GM12891 (cell line): Measurements from ENCODE around the gene ERRFI1.

Experiments used
- DNase-seq: peaks from one replicate; pipeline ENCODE4 v3.0.0; 2011; ENCODE audit warnings: low spot score; ENCODE audit not compliant: insufficient read length
- FAIRE-seq: peaks from 2 replicates; lab custom pipeline; 2011; peaks lifted over from hg19 to GRCh38; lab: Jason Lieb, UNC
- PAX5 ChIP-seq: IDR thresholded peaks from 2 replicates; pipeline ENCODE4 v1.6.1; 2011; ENCODE audit warnings: low read length, moderate library complexity, mild to moderate bottlenecking; ENCODE audit not compliant: insufficient read depth, severe bottlenecking
- POLR2A ChIP-seq: IDR thresholded peaks from 2 replicates; pipeline ENCODE4 v1.6.1; 2011; ENCODE audit warnings: low read depth, low read length, control low read depth
- POLR2AphosphoS5 ChIP-seq: IDR thresholded peaks from 2 replicates; pipeline ENCODE4 v1.6.1; 2011; ENCODE audit warnings: low read depth, low read length, control low read depth
- POU2F2 ChIP-seq: IDR thresholded peaks from 2 replicates; pipeline ENCODE4 v1.6.1; 2011; ENCODE audit warnings: low read depth, mild to moderate bottlenecking, control low read depth, low read length, moderate library complexity
- SPI1 ChIP-seq: IDR thresholded peaks from 2 replicates; pipeline ENCODE4 v1.6.1; 2011; ENCODE audit warnings: low read depth, low read length, control low read depth
- TAF1 ChIP-seq: IDR thresholded peaks from 2 replicates; pipeline ENCODE4 v1.6.1; 2011; ENCODE audit warnings: low read depth, low read length, control low read depth

The ERRFI1 gene

GRCh38 chr1:8047112-8047511, 21.0 kb upstream of the ERRFI1 start:
- TF ChIP-seq POLR2A: no peak
- no peak for TF ChIP-seq SPI1
- no peak for TF ChIP-seq POLR2AphosphoS5
- TF ChIP-seq POU2F2: no peak
- TF ChIP-seq TAF1: no peak
- TF ChIP-seq PAX5: no peak
- no peak for FAIRE-seq

DNA sequence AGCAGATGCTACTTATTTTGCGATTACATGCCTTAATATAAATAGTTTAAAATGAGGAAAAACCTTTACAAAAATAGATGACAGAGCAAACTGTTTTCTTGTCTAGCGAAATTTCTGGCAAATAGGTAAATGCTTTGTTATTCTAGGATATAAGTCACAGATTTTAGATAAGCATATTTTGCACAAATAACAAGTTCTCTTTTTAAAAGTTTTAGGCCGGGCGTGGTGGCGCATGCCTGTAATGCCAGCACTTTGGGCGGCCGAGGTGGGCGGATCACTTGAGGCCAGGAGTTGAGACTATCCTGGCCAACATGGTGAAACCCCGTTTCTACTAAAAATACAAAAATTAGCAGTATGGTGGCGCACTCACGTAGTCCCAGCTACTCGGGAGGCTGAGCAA, 20.3 kb upstream of the ERRFI1 start:
- TF ChIP-seq PAX5: no peak
- DNase-seq (no peak), FAIRE-seq (no peak)

More at GRCh38 chr1:8047112-8047511, 21.0 kb upstream of the ERRFI1 start:
- no peak for DNase-seq

DNA sequence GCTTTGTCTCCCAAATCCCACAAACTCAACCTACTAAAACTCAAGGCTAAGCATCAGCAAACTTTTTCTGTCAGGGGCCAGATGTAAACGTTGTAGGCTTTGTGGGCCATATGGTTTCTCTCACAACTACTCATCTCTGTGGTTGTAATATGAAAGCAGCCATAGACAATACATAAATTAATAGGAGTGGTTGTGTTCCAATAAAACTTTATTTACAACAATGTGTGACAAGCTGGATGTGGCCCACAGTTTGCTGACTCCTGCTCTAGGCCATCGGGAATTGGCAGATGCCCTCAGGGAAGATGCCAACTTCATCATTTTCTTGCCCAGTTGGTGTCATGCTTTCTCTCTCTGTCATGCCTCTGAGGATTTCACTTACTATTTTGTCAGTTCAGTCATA, 17.5 kb upstream of the ERRFI1 start:
- FAIRE-seq (no peak), DNase-seq (no peak)
- TF ChIP-seq PAX5 (no peak), POU2F2 (no peak), SPI1 (no peak), TAF1 (no peak), POLR2A (no peak), POLR2AphosphoS5 (no peak)

DNA sequence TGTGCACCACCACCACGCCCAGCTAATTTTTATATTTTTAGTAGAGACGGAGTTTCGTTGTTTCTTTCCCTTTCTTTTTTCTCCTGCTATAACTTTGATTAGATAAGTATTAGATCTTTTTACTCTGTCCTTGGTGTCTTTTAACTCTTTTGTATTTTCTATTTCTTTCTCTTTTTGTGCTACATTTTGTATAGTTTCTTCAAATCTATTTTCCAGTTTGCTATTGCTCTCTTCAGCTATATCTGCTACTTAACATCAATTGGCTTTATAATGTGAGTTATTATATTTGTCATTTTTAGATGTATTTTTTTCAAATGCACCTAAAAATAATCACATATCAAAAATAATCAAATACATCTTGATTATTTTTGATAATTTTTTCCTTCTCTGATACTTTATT, 16.0 kb upstream of the ERRFI1 start:
- DNase-seq (no peak), FAIRE-seq (no peak)
- TF ChIP-seq TAF1 (no peak), PAX5 (no peak), POU2F2 (no peak), POLR2A (no peak), POLR2AphosphoS5 (no peak)

- DNase-seq: no peak
- TF ChIP-seq POLR2AphosphoS5: no peak
- TF ChIP-seq PAX5: no peak
- no peak for TF ChIP-seq TAF1
- TF ChIP-seq POLR2A: no peak
- TF ChIP-seq POU2F2: no peak
- TF ChIP-seq SPI1: no peak
- no peak for FAIRE-seq
Measured at GRCh38 chr1:8040586-8040985, 14.5 kb upstream of the ERRFI1 start.

GRCh38 chr1:8039071-8039470, 13.0 kb upstream of the ERRFI1 start:
- no peak for DNase-seq
- TF ChIP-seq TAF1 (no peak), POU2F2 (no peak), POLR2A (no peak), PAX5 (no peak), SPI1 (no peak), POLR2AphosphoS5 (no peak)
- no peak for FAIRE-seq

DNA sequence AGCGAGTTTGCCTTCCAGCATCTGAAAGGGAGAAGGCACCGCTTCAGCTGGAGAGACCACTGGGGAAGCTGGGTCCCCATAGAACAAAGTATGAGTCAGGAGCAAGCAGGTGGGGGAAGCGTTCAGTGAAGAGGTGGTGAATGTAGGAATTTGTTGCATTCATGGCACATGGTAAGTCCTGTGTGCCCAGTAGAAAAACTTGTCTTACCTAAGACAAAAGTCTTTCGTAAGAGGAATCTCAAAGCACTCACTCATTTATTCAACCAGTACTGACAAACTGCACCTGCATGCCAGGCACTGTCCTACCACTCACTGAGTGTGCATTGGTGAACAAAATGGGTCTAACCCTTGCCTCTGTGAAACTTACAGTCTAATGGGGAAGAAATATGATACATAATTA, 9.2 kb upstream of the ERRFI1 start:
- DNase-seq: no peak
- no peak for FAIRE-seq
- no peak for TF ChIP-seq PAX5
- no peak for TF ChIP-seq TAF1
- no peak for TF ChIP-seq SPI1
- TF ChIP-seq POU2F2: no peak
- TF ChIP-seq POLR2A: no peak
- TF ChIP-seq POLR2AphosphoS5: no peak

- TF ChIP-seq POLR2A (no peak), POLR2AphosphoS5 (no peak)
- no peak for DNase-seq
- no peak for FAIRE-seq
Measured at GRCh38 chr1:8033322-8033721, 7.2 kb upstream of the ERRFI1 start.

- TF ChIP-seq POU2F2: no peak
- no peak for TF ChIP-seq SPI1
- no peak for TF ChIP-seq TAF1
- TF ChIP-seq PAX5: no peak
- no peak for TF ChIP-seq POLR2A
- TF ChIP-seq POLR2AphosphoS5: no peak
- no peak for FAIRE-seq
Measured at GRCh38 chr1:8032366-8032910, 6.3 kb upstream of the ERRFI1 start.

GRCh38 chr1:8031176-8031785, 5.2 kb upstream of the ERRFI1 start:
- FAIRE-seq: no peak
- no peak for TF ChIP-seq POLR2A
- TF ChIP-seq TAF1: no peak
- no peak for TF ChIP-seq PAX5
- TF ChIP-seq POLR2AphosphoS5: no peak
- TF ChIP-seq SPI1: no peak
- no peak for TF ChIP-seq POU2F2
- DNase-seq: no peak

More at GRCh38 chr1:8032366-8032910, 6.3 kb upstream of the ERRFI1 start:
- DNase-seq: no peak
